ENCODE data around the gene VSTM4. TPM values are rescaled to one million over a fixed set of nuclear protein-coding genes. Genes with fewer than 3 reads are reported as not detected.
A peak's percentile ranks its signal among the peaks of the same experiment; 100 is the strongest.

Gene VSTM4
- total RNA-seq, 2 experiments from 2014 or later: 0.16 TPM; not detected in 1

DNA sequence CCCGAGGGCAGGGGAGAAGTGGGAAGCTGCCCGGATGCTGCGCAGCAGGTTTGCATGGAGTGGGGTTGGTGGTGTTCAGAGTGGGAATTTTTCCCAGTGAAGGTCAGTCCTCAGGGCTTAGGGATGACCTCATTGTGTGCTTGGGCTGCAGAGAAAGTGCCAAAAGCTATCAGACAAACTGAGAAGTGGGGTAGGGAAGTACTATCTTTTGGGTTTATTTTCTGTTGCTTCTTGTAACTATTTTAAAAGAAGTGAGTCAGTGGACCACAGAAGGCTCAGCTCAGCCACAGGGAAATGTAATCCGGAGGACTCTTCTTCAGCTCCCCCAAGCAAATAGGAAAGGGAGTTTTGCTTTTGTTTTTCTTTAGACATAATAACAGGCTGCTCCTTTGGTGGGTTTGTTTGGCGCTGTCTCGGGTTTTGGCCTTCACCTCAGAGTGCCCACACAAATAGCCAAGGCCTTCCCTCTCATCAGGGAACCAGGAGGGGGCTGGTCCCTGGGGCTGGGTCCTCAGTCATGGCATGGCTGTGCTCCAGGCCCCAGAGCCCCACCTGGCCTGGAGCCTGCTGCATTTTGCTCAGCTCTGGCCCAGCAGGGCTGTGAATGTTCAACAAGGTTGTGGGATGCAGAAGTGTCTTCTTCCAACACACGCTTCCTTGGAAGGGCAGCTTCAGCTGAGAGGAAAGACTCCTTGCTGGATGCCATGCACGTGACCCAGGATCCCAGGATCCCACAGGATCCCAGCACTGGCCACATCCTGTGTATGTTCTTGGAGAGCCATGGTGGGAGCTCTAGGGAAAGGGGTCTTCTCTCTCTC, 23.9 kb upstream of the VSTM4 start:
- Mint-ChIP-seq H3K9me3 (ENCODE audit: low read depth) (no peaks in the 10 kb centered on the region), H3K36me3 (no peaks in the 10 kb centered on the region), H3K4me3 (no peak overlapping the region), H3K27ac (no peak overlapping the region), H3K27me3 (peaks cover 21% of the 10 kb centered on the region), H3K4me1 (peaks cover 3% of the 10 kb centered on the region)
- DNase-seq (no peak), ATAC-seq (no peak)
- CTCF ChIA-PET: no interaction called here

DNA sequence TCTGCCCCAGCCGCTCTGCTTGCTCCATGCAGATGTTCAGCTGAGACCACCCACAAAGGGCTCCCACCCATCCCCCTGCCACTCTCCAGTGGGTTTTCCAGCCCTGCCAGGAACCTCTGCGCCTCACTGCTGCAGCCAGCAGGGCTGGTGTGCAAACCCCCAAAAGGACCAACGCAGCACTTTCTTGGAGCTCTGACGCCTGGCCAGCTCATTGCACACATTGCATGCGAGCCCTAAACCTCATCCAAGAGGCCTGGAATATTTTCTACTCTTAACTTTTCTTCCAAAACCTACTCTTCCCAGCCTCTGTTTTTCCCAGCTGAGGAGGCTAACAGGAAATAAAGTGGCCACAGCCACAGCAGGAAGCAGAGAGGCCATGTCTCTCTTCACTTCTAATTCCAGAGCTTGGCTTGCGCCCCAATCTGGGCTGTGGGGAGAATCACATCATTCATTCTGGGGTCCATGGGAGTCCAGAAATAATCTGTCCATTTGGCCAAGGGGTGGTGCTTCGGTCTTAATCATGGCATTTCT, 23.1 kb upstream of the VSTM4 start:
- H3K4me1 Mint-ChIP-seq: peaks cover 3% of the 10 kb centered on the region
- no peaks in the 10 kb centered on the region for H3K9me3 Mint-ChIP-seq (ENCODE audit: low read depth)
- CTCF ChIA-PET: no interaction called here
- H3K36me3 Mint-ChIP-seq: no peaks in the 10 kb centered on the region
- DNase-seq (peak; percentile 19), ATAC-seq (no peak)
- H3K27ac Mint-ChIP-seq: no peak overlapping the region
- H3K4me3 Mint-ChIP-seq: no peak overlapping the region
- H3K27me3 Mint-ChIP-seq: peaks cover 29% of the 10 kb centered on the region

DNA sequence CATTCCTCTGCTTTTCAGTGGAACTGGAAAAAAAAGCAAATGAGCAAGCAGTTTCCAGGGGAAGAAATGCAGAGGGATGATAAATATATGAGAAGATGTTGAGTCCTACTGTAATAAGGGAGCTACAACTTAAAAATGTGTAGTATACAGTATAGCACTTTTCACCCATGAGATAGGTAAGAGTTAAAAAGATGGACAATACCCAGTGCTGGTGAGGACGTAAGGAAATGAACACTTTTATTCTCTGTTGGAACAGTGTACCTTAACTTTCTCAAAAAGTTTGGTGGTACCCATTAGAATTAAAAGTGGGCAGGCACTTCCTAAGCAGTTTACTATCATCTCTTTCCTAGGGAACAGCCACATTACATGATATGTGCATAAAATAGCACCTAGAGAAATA, 21.2 kb upstream of the VSTM4 start:
- CTCF ChIA-PET: no interaction called here
- no peak for ATAC-seq
- peaks cover 3% of the 10 kb centered on the region for H3K4me1 Mint-ChIP-seq

DNA sequence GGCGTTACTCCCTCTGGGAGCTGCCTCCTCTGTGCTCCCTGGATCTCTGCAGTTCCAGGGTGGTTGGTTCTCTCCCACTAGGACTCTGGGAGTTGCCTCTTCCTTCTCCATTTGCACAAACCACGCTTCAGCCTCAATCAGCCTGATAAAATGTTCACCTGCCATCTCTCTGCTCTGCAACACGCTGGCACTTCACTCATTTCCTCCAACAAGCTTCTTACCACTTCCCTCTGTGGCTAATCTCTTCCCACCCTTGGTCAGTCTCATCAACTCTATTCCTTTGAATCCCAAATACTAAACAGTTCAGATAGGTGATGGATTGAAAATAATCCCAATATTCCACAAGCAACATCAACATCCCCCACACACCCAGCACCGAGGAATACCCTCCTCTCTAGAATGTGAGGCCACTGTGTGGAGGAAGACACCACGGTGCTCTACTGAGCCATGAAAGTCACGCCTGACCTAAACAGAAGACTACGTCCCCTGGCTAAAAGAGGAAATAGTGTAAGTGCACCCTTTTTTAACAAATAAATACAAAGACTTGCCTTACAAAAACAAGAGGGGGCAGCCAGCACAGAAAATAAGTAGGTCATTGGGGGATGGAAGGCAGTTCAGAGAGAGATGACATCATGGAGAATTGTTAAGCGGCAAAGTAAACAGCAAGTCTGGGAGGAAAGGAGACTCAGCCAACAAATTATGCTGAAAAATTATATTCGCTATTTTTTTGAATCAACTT, 20.4 kb upstream of the VSTM4 start:
- Mint-ChIP-seq H3K9me3 (ENCODE audit: low read depth) (no peaks in the 10 kb centered on the region), H3K4me3 (no peak overlapping the region), H3K36me3 (no peaks in the 10 kb centered on the region), H3K4me1 (peaks cover 3% of the 10 kb centered on the region), H3K27me3 (peaks cover 30% of the 10 kb centered on the region), H3K27ac (no peak overlapping the region)
- DNase-seq: peak; percentile 8
- CTCF ChIA-PET: no interaction called here
- ATAC-seq: no peak

More for the DNA sequence above, 21.2 kb upstream of the VSTM4 start:
- Mint-ChIP-seq H3K36me3 (no peaks in the 10 kb centered on the region), H3K27me3 (peaks cover 30% of the 10 kb centered on the region), H3K27ac (no peak overlapping the region), H3K4me3 (no peak overlapping the region), H3K9me3 (ENCODE audit: low read depth) (no peaks in the 10 kb centered on the region)
- DNase-seq: no peak

DNA sequence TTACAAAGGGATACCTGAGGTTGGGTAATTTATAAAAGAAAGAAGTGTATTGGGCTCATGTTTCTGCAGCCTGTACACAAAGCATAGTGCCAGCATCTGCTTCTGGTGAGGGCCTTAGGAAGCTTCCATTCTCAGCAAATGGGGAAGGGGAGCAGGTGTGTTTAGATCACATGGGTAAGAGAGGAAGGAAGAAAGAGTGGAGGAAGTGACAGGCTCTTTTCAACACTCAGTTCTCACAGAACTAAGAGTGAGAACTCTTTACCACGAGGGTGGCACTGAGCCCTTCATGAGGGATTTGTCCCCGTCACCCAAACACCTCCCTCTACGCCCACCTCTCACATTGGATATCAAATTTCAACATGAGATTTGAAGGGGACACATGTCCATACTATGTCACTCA, 19.0 kb upstream of the VSTM4 start:
- H3K27ac Mint-ChIP-seq: no peak overlapping the region
- ATAC-seq (no peak), DNase-seq (no peak)
- H3K4me3 Mint-ChIP-seq: no peak overlapping the region
- H3K9me3 Mint-ChIP-seq (ENCODE audit: low read depth): no peaks in the 10 kb centered on the region
- H3K27me3 Mint-ChIP-seq: peaks cover 35% of the 10 kb centered on the region
- CTCF ChIA-PET: no interaction called here
- H3K36me3 Mint-ChIP-seq: no peaks in the 10 kb centered on the region
- H3K4me1 Mint-ChIP-seq: peaks cover 3% of the 10 kb centered on the region

DNA sequence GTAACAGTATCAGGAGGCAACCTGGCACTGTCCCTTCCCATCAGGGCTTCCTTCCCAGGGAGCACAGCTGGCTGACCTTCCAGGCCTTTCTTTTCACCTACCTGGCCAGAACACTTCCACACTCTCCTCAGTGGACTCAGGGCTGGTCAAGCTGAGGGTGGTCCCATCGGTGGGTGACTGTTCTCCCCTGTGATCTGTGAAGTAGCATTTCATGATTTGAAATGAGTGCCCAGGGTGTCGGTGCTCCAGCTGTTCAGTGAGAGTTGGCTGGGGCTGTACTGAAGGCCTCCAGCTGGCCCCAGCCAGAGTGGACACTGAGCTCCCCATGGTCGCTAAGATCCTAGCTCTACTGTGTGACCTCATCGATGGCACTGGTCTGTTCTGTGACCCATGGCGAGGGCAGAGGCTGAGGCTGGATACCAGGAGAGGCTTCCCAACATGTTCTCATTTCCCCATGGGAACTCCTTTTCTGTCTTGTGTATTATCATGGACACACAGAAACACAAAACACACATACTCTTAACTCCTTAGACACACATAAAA, 18.5 kb upstream of the VSTM4 start, which contains the start of gene FAM170B:
FAM170B (minus strand) TSS at position 316 of the 543 bp plus-strand sequence; CDS start at position 213, 103 bp downstream.
- Mint-ChIP-seq H3K36me3 (no peaks in the 10 kb centered on the region), H3K9me3 (ENCODE audit: low read depth) (no peaks in the 10 kb centered on the region), H3K4me3 (no peak within 1 kb of the TSS), H3K4me1 (peaks cover 3% of the 10 kb centered on the region), H3K27me3 (peaks cover 36% of the 10 kb centered on the region), H3K27ac (no peak within 1 kb of the TSS)
- no peak for ATAC-seq
- CTCF ChIA-PET: no interaction called here
- DNase-seq: no peak

DNA sequence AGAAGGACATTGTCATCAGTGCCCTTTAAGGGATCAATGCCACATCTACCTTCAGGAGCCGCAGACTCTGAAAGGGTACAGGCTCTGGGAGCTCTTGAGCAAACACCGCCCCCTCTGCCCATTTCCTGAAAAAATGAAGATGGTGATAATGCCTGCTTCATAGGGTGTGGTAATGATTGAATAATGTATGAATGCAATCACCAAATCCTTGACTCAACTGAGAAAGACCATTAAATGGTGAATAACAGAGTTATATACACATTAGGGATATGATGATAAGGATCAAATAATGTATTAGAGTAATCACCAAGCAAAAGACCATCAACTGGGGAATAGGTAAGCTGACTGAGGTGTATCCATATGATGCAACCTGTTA, 17.0 kb upstream of the VSTM4 start:
- Mint-ChIP-seq H3K27ac (no peak overlapping the region), H3K4me1 (peaks cover 3% of the 10 kb centered on the region), H3K27me3 (peaks cover 44% of the 10 kb centered on the region), H3K36me3 (no peaks in the 10 kb centered on the region), H3K9me3 (ENCODE audit: low read depth) (no peaks in the 10 kb centered on the region), H3K4me3 (no peak overlapping the region)
- DNase-seq (no peak), ATAC-seq (no peak)
- CTCF ChIA-PET: no interaction called here

DNA sequence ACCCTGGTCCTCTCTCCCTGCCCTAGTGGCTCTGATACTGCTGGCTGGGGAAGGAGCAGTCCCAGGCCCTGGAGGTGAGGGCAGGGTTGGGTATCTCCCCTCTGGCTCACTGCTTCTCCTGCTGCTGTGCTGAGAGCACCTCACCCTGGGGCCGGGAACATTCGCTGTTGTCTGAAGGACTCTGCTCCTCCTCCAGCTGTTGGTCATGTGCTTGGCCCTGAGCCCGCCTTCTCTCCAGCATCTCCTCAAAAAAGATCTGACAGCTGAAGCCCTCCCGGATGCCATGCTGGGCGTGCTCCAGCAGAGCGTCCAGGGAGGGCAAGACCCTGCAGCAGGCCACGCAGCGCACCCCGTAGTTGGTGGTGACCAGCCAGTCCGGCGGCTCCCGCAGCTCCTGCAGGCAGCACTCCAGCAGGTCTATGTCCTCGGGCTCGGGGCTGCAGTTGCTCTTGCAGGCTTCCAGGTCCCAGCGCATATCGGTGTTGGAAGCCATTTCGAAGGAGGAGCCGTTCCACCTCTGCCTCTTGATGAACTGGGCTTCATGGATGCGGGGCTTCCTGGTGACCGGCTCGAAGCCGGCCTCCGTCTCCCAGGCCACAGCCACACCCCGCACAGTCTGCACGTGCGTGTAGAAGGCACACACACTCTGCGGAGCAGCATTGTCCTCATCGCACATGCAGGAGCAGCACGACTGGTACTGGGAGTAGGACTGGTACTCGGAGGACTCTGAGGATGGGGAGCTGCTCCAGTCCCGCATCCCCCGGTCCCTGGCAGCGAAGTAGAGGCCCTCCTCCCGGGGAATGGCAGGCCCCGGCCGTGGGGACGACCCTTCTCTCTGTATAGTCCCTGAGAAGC, 16.4 kb upstream of the VSTM4 start:
- Mint-ChIP-seq H3K9me3 (ENCODE audit: low read depth) (no peaks in the 10 kb centered on the region), H3K36me3 (no peaks in the 10 kb centered on the region), H3K27ac (no peak overlapping the region), H3K4me1 (peaks cover 3% of the 10 kb centered on the region), H3K27me3 (peaks cover 43% of the 10 kb centered on the region), H3K4me3 (no peak overlapping the region)
- ATAC-seq (no peak), DNase-seq (no peak)
- CTCF ChIA-PET: no interaction called here

DNA sequence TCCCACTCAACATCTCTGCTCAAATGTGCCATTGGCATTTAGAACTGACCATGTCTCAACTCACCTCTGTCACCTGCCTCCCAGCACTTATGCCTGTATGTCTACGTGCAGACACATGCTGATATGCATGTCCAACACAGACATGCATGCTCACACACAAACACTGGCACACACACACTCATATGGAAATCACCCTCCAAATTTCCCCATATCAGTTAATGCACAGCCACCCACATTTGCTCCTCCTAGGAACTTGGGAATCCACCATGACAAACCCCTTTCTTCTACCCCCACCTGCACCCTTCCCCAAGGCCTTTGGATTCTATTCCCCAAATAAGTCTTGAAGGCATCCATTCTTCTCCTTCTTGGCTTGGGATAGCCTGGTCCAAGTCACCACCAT, 14.1 kb upstream of the VSTM4 start:
- Mint-ChIP-seq H3K4me3 (no peak overlapping the region), H3K4me1 (no peaks in the 10 kb centered on the region), H3K9me3 (ENCODE audit: low read depth) (peaks cover 3% of the 10 kb centered on the region), H3K36me3 (no peaks in the 10 kb centered on the region), H3K27ac (no peak overlapping the region), H3K27me3 (peaks cover 34% of the 10 kb centered on the region)
- CTCF ChIA-PET: no interaction called here
- no peak for ATAC-seq
- no peak for DNase-seq

DNA sequence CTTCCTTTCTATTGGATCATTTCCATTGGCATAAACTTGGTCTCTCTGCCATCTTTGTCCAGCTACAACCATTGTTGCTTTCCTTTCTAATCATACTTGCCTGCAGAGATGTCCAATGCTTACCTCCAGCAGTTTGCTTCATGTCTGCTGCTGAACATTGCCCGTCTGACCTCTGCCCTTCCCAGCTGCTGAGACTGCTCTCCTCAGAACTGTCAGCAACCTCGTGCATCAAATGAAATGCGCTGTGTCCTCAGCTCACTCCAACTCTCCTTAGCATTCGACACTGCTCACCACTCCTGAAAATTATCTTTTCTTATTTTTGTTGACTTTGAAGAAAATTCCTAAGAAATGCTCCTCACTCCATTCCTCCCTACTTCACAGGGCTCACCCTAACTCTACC, 13.5 kb upstream of the VSTM4 start:
- H3K9me3 Mint-ChIP-seq (ENCODE audit: low read depth): peaks cover 4% of the 10 kb centered on the region
- peaks cover 32% of the 10 kb centered on the region for H3K27me3 Mint-ChIP-seq
- no peaks in the 10 kb centered on the region for H3K36me3 Mint-ChIP-seq
- ATAC-seq: no peak
- H3K4me3 Mint-ChIP-seq: no peak overlapping the region
- H3K27ac Mint-ChIP-seq: no peak overlapping the region
- H3K4me1 Mint-ChIP-seq: no peaks in the 10 kb centered on the region
- DNase-seq: no peak
- CTCF ChIA-PET: no interaction called here

DNA sequence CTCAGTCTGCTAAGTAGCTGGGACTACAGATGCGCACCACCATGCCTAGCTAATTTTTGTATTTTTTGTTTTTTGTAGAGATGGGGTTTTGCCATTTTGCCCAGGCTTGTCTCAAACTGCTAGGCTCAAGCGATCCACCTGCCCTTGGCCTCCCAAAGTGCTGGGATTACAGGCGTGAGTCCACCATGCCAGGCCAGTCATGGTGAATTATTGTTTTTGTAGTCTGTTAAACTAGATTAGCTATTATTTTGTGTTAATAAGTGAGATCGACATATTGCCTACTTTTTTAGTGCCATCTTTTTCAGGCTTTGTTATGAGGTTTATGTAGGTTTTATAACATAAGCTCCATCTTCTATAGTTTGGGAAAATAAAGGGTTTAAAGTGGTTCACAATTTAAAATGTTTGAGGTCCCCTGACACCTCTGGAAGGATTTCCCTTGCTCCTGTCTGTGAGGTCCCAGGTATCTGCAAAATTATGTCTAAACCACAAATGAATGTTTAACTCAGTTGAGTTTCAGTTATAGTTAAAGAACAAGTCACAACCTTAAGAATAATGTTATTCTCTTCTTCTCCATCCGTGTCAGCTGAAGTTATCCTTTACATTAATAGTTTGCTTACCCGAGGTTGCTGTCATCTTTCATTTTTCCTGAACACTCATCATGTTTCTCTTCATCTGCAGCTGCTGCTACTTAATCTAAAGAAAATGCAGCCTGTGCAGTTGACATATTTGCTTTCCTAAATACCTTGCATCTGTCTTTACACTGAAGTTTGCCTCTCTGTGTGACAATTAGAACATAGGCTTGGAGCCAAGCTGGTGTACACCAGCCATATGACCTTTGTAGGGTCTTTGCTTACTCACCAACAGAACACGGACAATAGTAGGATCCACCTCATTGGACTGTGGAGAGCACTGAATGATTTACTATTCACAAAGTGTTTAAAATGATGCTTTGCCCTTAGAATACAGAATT, 8.9 kb upstream of the VSTM4 start:
- H3K4me1 Mint-ChIP-seq: no peaks in the 10 kb centered on the region
- peaks cover 43% of the 10 kb centered on the region for H3K27me3 Mint-ChIP-seq
- no peak overlapping the region for H3K27ac Mint-ChIP-seq
- CTCF ChIA-PET: no interaction called here
- no peak for DNase-seq
- no peak overlapping the region for H3K4me3 Mint-ChIP-seq
- ATAC-seq: no peak
- no peaks in the 10 kb centered on the region for H3K36me3 Mint-ChIP-seq
- peaks cover 4% of the 10 kb centered on the region for H3K9me3 Mint-ChIP-seq (ENCODE audit: low read depth)

DNA sequence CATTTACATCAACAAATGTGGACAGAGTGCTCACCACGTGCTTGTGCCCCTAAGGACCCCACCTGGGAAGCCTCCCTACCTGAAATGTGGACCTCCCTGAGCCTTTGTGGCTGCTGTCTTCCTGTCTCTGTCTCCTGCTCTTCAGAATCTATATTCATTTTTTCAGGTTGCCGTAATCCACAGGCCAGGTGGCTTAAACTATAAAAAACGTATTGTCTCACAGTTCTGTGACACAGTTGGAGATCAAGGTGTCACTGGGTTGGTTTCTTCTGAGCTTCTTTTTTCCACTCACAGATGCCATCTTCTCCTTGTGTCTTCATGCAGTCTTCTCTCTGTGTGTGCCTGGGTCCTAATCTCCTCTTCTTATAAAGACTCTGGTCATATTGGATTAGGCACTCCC, 5.6 kb upstream of the VSTM4 start:
- Mint-ChIP-seq H3K4me1 (no peaks in the 10 kb centered on the region), H3K36me3 (no peaks in the 10 kb centered on the region), H3K27ac (no peak overlapping the region), H3K27me3 (peaks cover 59% of the 10 kb centered on the region), H3K4me3 (no peak overlapping the region), H3K9me3 (ENCODE audit: low read depth) (peaks cover 4% of the 10 kb centered on the region)
- DNase-seq (no peak), ATAC-seq (no peak)
- CTCF ChIA-PET: interaction anchor here (0.6 kb wide), 1 partner anchor 329 kb away, joined by 3 read pairs; no protein-coding TSS in a partner anchor

Measured in activated CD8-positive, alpha-beta memory T cell treated with anti-CD3 and anti-CD28 coated beads, Interleukin-2, amount 10 ng/mL, durations not matched to agents 7 days and 5 days (primary cell).